K562 (cell line): ENCODE measurements around the gene MYO9A. TPM values are rescaled to one million over a fixed set of nuclear protein-coding genes. Genes with fewer than 3 reads are reported as not detected.

Source experiments
- BCL6 ChIP-seq: fragments of 250-450 bp; sonication (Bioruptor Pico); IDR thresholded peaks from 2 replicates; pipeline ENCODE4 v1.4.0; 2020
- C11orf30 ChIP-seq: fragments of 450-650 bp; IDR thresholded peaks from 2 replicates; pipeline ENCODE4 v1.6.1; 2016; ENCODE audit warnings: low read depth, mild to moderate bottlenecking
- CBX1 ChIP-seq: sonication (generic); IDR thresholded peaks from 2 replicates; pipeline ENCODE4 v1.6.1; 2016; ENCODE audit warnings: antibody characterized with exemption, low read depth, mild to moderate bottlenecking
- CC2D1A ChIP-seq: fragments of 450-650 bp; IDR thresholded peaks from 2 replicates; pipeline ENCODE4 v1.6.1; 2017; ENCODE audit warnings: mild to moderate bottlenecking
- CCNT2 ChIP-seq: IDR thresholded peaks from 2 replicates; pipeline ENCODE4 v1.6.1; 2011; ENCODE audit warnings: borderline replicate concordance, low read depth, mild to moderate bottlenecking, moderate library complexity, mixed read lengths, low read length; ENCODE audit not compliant: insufficient read length; ENCODE audit errors: extremely low read depth
- CREBBP ChIP-seq: IDR thresholded peaks from one replicate; pipeline ENCODE4 v1.6.1; 2012; ENCODE audit warnings: low read depth, mild to moderate bottlenecking, control low read depth, inconsistent platforms, low read length
- JUND ChIP-seq, 2 experiments: IDR thresholded peaks; 2 replicates in 1 of 2; 3 replicates in 1 of 2; pipeline ENCODE4 v1.6.1; 2011; ENCODE audit warnings: borderline replicate concordance in 2 of 2, low read depth in 2 of 2, low read length in 2 of 2, improper control_type of control experiment in 1 of 2, missing biosample characterization in 1 of 2, missing genetic modification characterization in 1 of 2, missing genetic modification reagents in 1 of 2
- MCM7 ChIP-seq, 2 experiments: fragments of 450-650 bp; IDR thresholded peaks; 2 replicates each; pipeline ENCODE4 v1.6.1; 2016 to 2018
- NCOA4 ChIP-seq: fragments of 450-650 bp; IDR thresholded peaks from 2 replicates; pipeline ENCODE4 v1.6.1; 2018; ENCODE audit warnings: mild to moderate bottlenecking; ENCODE audit not compliant: partially characterized antibody
- NR1H2 ChIP-seq: sonication (generic); formaldehyde crosslinking; IDR thresholded peaks from 2 replicates; pipeline ENCODE4 v1.4.0; 2020; ENCODE audit warnings: mild to moderate bottlenecking, missing genetic modification reagents
- RBM14 ChIP-seq: fragments of 200-400 bp; formaldehyde crosslinking; IDR thresholded peaks from 2 replicates; pipeline ENCODE4 v1.6.1; 2018; ENCODE audit warnings: low read depth, mild to moderate bottlenecking, low read length, moderate library complexity, borderline replicate concordance; ENCODE audit not compliant: insufficient read depth
- RFX7 ChIP-seq: fragments of 250-450 bp; sonication (Bioruptor Pico); IDR thresholded peaks from 2 replicates; pipeline ENCODE4 v1.5.1; 2021; ENCODE audit warnings: mild to moderate bottlenecking
- SMARCA4 ChIP-seq: fragments of 450-650 bp; IDR thresholded peaks from 2 replicates; pipeline ENCODE4 v1.6.1; 2016
- SRSF1 ChIP-seq: fragments of 200-400 bp; formaldehyde crosslinking; IDR thresholded peaks from 2 replicates; pipeline ENCODE4 v1.6.1; 2017; ENCODE audit warnings: mild to moderate bottlenecking, low read depth, low read length, moderate library complexity
- THRAP3 ChIP-seq: fragments of 450-650 bp; IDR thresholded peaks from 2 replicates; pipeline ENCODE4 v1.6.1; 2016; ENCODE audit warnings: mild to moderate bottlenecking, inconsistent platforms, borderline replicate concordance
- ZBTB7A ChIP-seq: IDR thresholded peaks from 2 replicates; pipeline ENCODE4 v1.6.1; 2011; ENCODE audit warnings: low read depth, mild to moderate bottlenecking, low read length, moderate library complexity, borderline replicate concordance; ENCODE audit not compliant: control insufficient read depth
- ZNF24 ChIP-seq: fragments of 450-650 bp; IDR thresholded peaks from 2 replicates; pipeline ENCODE4 v1.6.1; 2016
- ZNF3 ChIP-seq: fragments of 250-450 bp; sonication (Bioruptor Pico); IDR thresholded peaks from 2 replicates; pipeline ENCODE4 v1.5.0; 2021; ENCODE audit warnings: mild to moderate bottlenecking, moderate library complexity
- ZNF408 ChIP-seq: fragments of 250-450 bp; sonication (Bioruptor Pico); IDR thresholded peaks from 2 replicates; pipeline ENCODE4 v1.4.0; 2020; ENCODE audit warnings: low read depth, mild to moderate bottlenecking, moderate library complexity
- polyA plus RNA-seq, 8 experiments: library from polyadenylated mRNA; depleted of rRNA in 4 of 8; stranded (reverse) in 5 of 8; unstranded in 3 of 8; fragments of >200 nt; fragmentation: Nextera tagmentation in 2 of 8; fragmentation: Illumina TruSeq in 1 of 8; extraction: Ambion mirVana in 2 of 8; extraction: Trizol in 1 of 8; gene quantifications; 2 replicates each; pipeline versions ENCODE4 v1.2.1 to v1.2.3, GENCODE V29; 2011 to 2014; ENCODE audit warnings: inconsistent platforms in 1 of 8, missing spikeins in 1 of 8
- total RNA-seq, 7 experiments: library from RNA; depleted of rRNA in 6 of 7; stranded (reverse); fragments of >200 nt in 6 of 7; fragmentation: Illumina TruSeq in 2 of 7; extraction: Trizol in 2 of 7; gene quantifications; 2 replicates each; pipeline versions ENCODE4 v1.2.1 to v1.2.3, GENCODE V29; 2011 to 2021; ENCODE audit warnings: low replicate concordance in 1 of 7
- TF ChIP-seq, protein P1 (sequence below), 3 experiments: IDR thresholded peaks in 2 of 3; conservative IDR thresholded peaks in 1 of 3; 2 replicates each; pipeline ENCODE4 v1.5.1; 2011 to 2012; ENCODE audit warnings: low read length in 3 of 3, mild to moderate bottlenecking in 3 of 3, control low read depth in 2 of 3, improper control_type of control experiment in 1 of 3, inconsistent platforms in 1 of 3, low read depth in 1 of 3, mixed read lengths in 1 of 3, moderate library complexity in 1 of 3; ENCODE audit not compliant: insufficient read depth in 2 of 3
- TF ChIP-seq, protein P2 (sequence below): fragments of 450-650 bp; formaldehyde crosslinking; IDR thresholded peaks from 2 replicates; pipeline ENCODE4 v1.4.0; 2020; ENCODE audit warnings: mild to moderate bottlenecking, moderate library complexity
- TF ChIP-seq, protein P3 (sequence below): sonication (generic); formaldehyde crosslinking; IDR thresholded peaks from 2 replicates; pipeline ENCODE4 v1.5.0; 2020; ENCODE audit warnings: missing genetic modification reagents
- TF ChIP-seq, protein P4 (sequence below): sonication (generic); formaldehyde crosslinking; IDR thresholded peaks from 2 replicates; pipeline ENCODE4 v1.8.0; 2023; ENCODE audit warnings: mild to moderate bottlenecking, missing genetic modification reagents
- TF ChIP-seq, protein P5 (sequence below): fragments of 450-650 bp; IDR thresholded peaks from 2 replicates; pipeline ENCODE4 v1.6.1; 2016; ENCODE audit warnings: low read depth, mild to moderate bottlenecking, moderate library complexity

The MYO9A gene
- total and polyA plus RNA-seq, 9 of the 15 experiments (the other 6 are each of a cell fraction or from before 2014, with no cell fraction given), result 1.9 to 15.4 (median 5.8) TPM

DNA sequence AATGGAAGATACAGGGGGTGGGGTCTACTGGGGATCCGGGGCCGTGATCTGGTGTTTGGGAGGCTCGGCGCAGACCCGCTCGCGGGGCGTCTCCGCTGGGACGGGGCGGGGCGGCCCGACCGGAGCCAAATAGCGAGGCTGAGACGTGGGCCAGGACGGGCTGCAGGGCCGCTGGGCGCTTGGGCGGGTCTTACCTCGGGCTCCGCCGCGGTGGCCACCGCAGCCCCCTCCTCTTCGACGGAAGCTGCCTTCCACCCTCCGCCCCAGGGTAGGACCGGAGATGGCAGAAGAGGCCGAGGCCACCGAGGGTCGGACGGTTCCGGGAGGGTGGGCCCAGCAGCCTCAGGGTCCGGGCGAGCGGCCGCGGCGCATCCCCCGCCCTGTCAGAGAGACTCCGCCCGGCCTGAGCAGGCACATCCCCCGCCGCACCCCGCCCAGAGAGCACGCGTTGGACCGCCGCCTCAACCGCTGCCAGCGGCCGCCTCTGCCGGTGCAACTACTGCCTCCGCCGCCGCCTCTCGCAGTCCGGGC is 399 bp downstream of the MYO9A start (continued):
- TF ChIP-seq, protein P1, sequence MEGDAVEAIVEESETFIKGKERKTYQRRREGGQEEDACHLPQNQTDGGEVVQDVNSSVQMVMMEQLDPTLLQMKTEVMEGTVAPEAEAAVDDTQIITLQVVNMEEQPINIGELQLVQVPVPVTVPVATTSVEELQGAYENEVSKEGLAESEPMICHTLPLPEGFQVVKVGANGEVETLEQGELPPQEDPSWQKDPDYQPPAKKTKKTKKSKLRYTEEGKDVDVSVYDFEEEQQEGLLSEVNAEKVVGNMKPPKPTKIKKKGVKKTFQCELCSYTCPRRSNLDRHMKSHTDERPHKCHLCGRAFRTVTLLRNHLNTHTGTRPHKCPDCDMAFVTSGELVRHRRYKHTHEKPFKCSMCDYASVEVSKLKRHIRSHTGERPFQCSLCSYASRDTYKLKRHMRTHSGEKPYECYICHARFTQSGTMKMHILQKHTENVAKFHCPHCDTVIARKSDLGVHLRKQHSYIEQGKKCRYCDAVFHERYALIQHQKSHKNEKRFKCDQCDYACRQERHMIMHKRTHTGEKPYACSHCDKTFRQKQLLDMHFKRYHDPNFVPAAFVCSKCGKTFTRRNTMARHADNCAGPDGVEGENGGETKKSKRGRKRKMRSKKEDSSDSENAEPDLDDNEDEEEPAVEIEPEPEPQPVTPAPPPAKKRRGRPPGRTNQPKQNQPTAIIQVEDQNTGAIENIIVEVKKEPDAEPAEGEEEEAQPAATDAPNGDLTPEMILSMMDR (IDR thresholded peaks at IDR 0.05 in 2 of 3, conservative IDR thresholded peaks at IDR 0.05 in 1 of 3; ENCODE audit: insufficient read depth in 2 of 3, low read depth in 1 of 3, low read length in 3 of 3), result no peak
- TF ChIP-seq, protein P2, sequence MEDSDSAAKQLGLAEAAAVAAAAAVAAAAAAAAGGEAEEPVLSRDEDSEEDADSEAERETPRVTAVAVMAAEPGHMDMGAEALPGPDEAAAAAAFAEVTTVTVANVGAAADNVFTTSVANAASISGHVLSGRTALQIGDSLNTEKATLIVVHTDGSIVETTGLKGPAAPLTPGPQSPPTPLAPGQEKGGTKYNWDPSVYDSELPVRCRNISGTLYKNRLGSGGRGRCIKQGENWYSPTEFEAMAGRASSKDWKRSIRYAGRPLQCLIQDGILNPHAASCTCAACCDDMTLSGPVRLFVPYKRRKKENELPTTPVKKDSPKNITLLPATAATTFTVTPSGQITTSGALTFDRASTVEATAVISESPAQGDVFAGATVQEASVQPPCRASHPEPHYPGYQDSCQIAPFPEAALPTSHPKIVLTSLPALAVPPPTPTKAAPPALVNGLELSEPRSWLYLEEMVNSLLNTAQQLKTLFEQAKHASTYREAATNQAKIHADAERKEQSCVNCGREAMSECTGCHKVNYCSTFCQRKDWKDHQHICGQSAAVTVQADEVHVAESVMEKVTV, result no peak
- no peak for TF ChIP-seq ZNF24
- no peak for TF ChIP-seq THRAP3
- no peak for TF ChIP-seq JUND (IDR thresholded peaks at IDR 0.05; ENCODE audit: borderline replicate concordance, low read depth, low read length)
- no peak for TF ChIP-seq JUND (tag; IDR thresholded peaks at IDR 0.05; ENCODE audit: borderline replicate concordance, low read depth, low read length)
- peak; percentile 59; the same call in 1 of the 2 replicates for TF ChIP-seq ZBTB7A
- TF ChIP-seq SRSF1, result no peak
- no peak for TF ChIP-seq CCNT2
- TF ChIP-seq CREBBP, result no peak
- TF ChIP-seq NCOA4, result no peak
- no peak for TF ChIP-seq SMARCA4
- no peak for TF ChIP-seq RFX7 (CRISPR knock-in tag)
- no peak for TF ChIP-seq BCL6 (CRISPR knock-in tag)
- TF ChIP-seq C11orf30, result no peak
- TF ChIP-seq CC2D1A, result no peak
- no peak for TF ChIP-seq ZNF3 (CRISPR knock-in tag)
- no peak for TF ChIP-seq ZNF408 (CRISPR knock-in tag)
- no peak; the same call in 1 of the 2 replicates for TF ChIP-seq CBX1
- no peak for TF ChIP-seq MCM7 (IDR thresholded peaks at IDR 0.05)
- TF ChIP-seq, protein P3, sequence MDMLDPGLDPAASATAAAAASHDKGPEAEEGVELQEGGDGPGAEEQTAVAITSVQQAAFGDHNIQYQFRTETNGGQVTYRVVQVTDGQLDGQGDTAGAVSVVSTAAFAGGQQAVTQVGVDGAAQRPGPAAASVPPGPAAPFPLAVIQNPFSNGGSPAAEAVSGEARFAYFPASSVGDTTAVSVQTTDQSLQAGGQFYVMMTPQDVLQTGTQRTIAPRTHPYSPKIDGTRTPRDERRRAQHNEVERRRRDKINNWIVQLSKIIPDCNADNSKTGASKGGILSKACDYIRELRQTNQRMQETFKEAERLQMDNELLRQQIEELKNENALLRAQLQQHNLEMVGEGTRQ (CRISPR knock-in tag), result no peak
- TF ChIP-seq, protein P4, sequence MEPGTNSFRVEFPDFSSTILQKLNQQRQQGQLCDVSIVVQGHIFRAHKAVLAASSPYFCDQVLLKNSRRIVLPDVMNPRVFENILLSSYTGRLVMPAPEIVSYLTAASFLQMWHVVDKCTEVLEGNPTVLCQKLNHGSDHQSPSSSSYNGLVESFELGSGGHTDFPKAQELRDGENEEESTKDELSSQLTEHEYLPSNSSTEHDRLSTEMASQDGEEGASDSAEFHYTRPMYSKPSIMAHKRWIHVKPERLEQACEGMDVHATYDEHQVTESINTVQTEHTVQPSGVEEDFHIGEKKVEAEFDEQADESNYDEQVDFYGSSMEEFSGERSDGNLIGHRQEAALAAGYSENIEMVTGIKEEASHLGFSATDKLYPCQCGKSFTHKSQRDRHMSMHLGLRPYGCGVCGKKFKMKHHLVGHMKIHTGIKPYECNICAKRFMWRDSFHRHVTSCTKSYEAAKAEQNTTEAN (CRISPR knock-in tag), result no peak
- no peak for TF ChIP-seq RBM14
- TF ChIP-seq, protein P5, sequence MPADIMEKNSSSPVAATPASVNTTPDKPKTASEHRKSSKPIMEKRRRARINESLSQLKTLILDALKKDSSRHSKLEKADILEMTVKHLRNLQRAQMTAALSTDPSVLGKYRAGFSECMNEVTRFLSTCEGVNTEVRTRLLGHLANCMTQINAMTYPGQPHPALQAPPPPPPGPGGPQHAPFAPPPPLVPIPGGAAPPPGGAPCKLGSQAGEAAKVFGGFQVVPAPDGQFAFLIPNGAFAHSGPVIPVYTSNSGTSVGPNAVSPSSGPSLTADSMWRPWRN, result no peak
- TF ChIP-seq NR1H2 (CRISPR knock-in tag), result no peak
